T-helper 2 cell treated with Interferon-gamma antibody and Interleukin-4, amounts not matched to agents 100 ng/mL and 5 ng/mL, for 36 hours (primary cell): ENCODE results near the gene NKX2-3. TPM values are rescaled to one million over a fixed set of nuclear protein-coding genes. Genes with fewer than 3 reads are reported as not detected.

Source experiments
- intact Hi-C: fragments of 100-400 bp; cut with micrococcal nuclease; formaldehyde crosslinking; loops from one replicate; pipeline ENCODE4 v1.15.1; 2023
- total RNA-seq: library from RNA; stranded (reverse); gene quantifications from 2 replicates; pipeline ENCODE4 v1.2.3, GENCODE V29; 2022

NKX2-3 gene
- total RNA-seq, 1 donor from 2014 or later: not detected

DNA sequence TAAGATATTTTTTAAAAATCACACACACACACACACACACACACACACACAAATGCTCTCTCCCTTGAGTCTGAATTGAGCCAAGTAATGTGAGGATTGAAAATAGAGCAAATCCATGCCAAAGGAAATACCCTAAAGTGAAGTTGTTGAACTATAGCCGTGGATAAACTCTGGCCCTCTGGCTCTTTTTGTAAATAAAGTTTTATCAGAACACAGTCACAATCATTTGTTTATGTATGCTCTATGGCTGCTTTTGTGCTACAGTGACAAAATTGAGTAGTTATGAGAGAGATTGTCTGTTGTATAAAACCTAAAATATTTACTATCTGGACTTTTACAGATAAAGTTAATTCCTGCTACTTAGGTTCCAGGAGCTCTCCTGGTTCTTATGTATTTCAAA is 39.1 kb downstream of the NKX2-3 start:
- intact Hi-C loops: no loop called here

- intact Hi-C loops: no loop called here
Measured at GRCh38 chr10:99573790-99574189, 41.0 kb downstream of the NKX2-3 start.

DNA sequence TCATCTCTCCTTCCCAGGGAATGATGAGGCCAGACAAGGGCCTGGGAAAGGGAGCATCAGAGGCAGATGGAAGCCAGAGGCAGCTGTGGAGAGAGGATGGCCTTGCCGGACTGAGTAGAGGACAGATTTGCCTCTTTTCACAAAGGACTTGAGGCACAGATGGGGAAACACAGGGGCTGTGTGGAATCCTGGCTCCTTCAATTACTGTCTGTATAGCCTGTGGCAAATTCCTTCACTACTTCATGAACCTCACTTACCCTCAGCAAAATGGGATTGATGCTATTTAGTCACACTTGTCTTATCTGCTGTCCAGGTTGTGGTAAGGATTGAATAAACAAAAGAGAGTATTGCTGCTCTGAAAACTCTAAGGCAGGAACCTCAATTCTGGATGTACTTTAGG is 47.2 kb downstream of the NKX2-3 start:
- intact Hi-C loops: no loop called here

GRCh38 chr10:99582255-99582770 is 49.6 kb downstream of the NKX2-3 start:
- intact Hi-C loops: no loop called here

- intact Hi-C loops: no loop called here
Measured at GRCh38 chr10:99583687-99584086, 50.9 kb downstream of the NKX2-3 start.

Other genes with a start within 250 kb of the NKX2-3 start
- 0.11 and 0.14 TPM in 2 replicates for gene CNNM1, start 203.6 kb upstream of the NKX2-3 start, total RNA-seq
- gene GOT1, start 102.3 kb upstream of the NKX2-3 start, total RNA-seq: 23.3 and 26.7 TPM in 2 replicates
- 47.8 and 53.1 TPM in 2 replicates for gene SLC25A28, start 87.5 kb downstream of the NKX2-3 start, total RNA-seq
- 7.9 and 8.3 TPM in 2 replicates for gene ENTPD7, start 126.6 kb downstream of the NKX2-3 start, total RNA-seq
- gene COX15, start 199.2 kb downstream of the NKX2-3 start, total RNA-seq: 38.3 and 40.6 TPM in 2 replicates
- 21.3 and 21.7 TPM in 2 replicates for gene CUTC, start 199.3 kb downstream of the NKX2-3 start, total RNA-seq
- gene ABCC2, start 249.7 kb downstream of the NKX2-3 start, total RNA-seq: 0.73 and 1.3 TPM in 2 replicates